ENCODE measurements around the gene CRYBG3.

CRYBG3 gene

DNA sequence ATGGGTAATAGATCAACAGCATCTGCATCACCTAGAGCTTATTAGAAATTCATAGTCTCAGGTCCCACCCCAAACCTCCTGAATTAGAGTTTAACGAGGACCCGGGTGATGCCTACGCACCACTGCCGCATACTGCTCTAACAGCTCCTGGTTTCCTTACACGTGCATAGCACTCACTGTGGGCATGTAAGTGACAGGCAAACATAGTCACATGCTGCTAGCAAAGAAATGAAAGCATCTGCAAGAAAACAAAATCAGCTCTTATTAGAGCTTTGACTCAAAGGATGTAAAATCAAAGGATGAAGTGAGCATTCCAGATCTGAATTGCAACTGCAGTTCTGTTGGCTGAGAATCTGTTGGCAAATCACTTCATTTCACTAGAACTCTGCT lies 169.5 kb downstream of the CRYBG3 start:
- TF ChIP-seq POU2F2 (IDR thresholded peaks at IDR 0.05; ENCODE audit: low read depth, low read length) (no peak), POLR2AphosphoS5 (IDR thresholded peaks at IDR 0.05; ENCODE audit: low read depth, low read length) (no peak), PAX5 (IDR thresholded peaks at IDR 0.05; ENCODE audit: insufficient read depth, low read length, severe bottlenecking) (no peak), POLR2A (IDR thresholded peaks at IDR 0.05; ENCODE audit: low read depth, low read length) (no peak), SPI1 (IDR thresholded peaks at IDR 0.05; ENCODE audit: low read depth, low read length) (no peak), TAF1 (IDR thresholded peaks at IDR 0.05; ENCODE audit: low read depth, low read length) (no peak)
- no peak for DNase-seq (ENCODE audit: insufficient read length, low spot score)
- no peak for FAIRE-seq

GRCh38 chr3:97992547-97993173 lies 170.8 kb downstream of the CRYBG3 start:
- DNase-seq (ENCODE audit: insufficient read length, low spot score) (no peak), FAIRE-seq (no peak)
- no peak for TF ChIP-seq POU2F2 (IDR thresholded peaks at IDR 0.05; ENCODE audit: low read depth, low read length)

- FAIRE-seq (no peak), DNase-seq (ENCODE audit: insufficient read length, low spot score) (no peak)
- no peak for TF ChIP-seq POU2F2 (IDR thresholded peaks at IDR 0.05; ENCODE audit: low read depth, low read length)
- TF ChIP-seq SPI1 (IDR thresholded peaks at IDR 0.05; ENCODE audit: low read depth, low read length), result no peak
- no peak for TF ChIP-seq TAF1 (IDR thresholded peaks at IDR 0.05; ENCODE audit: low read depth, low read length)
- TF ChIP-seq POLR2AphosphoS5 (IDR thresholded peaks at IDR 0.05; ENCODE audit: low read depth, low read length), result no peak
- TF ChIP-seq PAX5 (IDR thresholded peaks at IDR 0.05; ENCODE audit: insufficient read depth, low read length, severe bottlenecking), result no peak
- TF ChIP-seq POLR2A (IDR thresholded peaks at IDR 0.05; ENCODE audit: low read depth, low read length), result no peak
Observed at GRCh38 chr3:97993526-97993925, 171.7 kb downstream of the CRYBG3 start.

GRCh38 chr3:97994328-97994945 lies 172.6 kb downstream of the CRYBG3 start:
- DNase-seq (ENCODE audit: insufficient read length, low spot score) (no peak), FAIRE-seq (no peak)
- TF ChIP-seq PAX5 (IDR thresholded peaks at IDR 0.05; ENCODE audit: insufficient read depth, low read length, severe bottlenecking) (no peak), POLR2A (IDR thresholded peaks at IDR 0.05; ENCODE audit: low read depth, low read length) (no peak), POU2F2 (IDR thresholded peaks at IDR 0.05; ENCODE audit: low read depth, low read length) (no peak), TAF1 (IDR thresholded peaks at IDR 0.05; ENCODE audit: low read depth, low read length) (no peak), POLR2AphosphoS5 (IDR thresholded peaks at IDR 0.05; ENCODE audit: low read depth, low read length) (no peak), SPI1 (IDR thresholded peaks at IDR 0.05; ENCODE audit: low read depth, low read length) (no peak)

Measured in GM12891 (cell line).